ENCODE measurements around the gene TBC1D22A.

TBC1D22A gene

DNA sequence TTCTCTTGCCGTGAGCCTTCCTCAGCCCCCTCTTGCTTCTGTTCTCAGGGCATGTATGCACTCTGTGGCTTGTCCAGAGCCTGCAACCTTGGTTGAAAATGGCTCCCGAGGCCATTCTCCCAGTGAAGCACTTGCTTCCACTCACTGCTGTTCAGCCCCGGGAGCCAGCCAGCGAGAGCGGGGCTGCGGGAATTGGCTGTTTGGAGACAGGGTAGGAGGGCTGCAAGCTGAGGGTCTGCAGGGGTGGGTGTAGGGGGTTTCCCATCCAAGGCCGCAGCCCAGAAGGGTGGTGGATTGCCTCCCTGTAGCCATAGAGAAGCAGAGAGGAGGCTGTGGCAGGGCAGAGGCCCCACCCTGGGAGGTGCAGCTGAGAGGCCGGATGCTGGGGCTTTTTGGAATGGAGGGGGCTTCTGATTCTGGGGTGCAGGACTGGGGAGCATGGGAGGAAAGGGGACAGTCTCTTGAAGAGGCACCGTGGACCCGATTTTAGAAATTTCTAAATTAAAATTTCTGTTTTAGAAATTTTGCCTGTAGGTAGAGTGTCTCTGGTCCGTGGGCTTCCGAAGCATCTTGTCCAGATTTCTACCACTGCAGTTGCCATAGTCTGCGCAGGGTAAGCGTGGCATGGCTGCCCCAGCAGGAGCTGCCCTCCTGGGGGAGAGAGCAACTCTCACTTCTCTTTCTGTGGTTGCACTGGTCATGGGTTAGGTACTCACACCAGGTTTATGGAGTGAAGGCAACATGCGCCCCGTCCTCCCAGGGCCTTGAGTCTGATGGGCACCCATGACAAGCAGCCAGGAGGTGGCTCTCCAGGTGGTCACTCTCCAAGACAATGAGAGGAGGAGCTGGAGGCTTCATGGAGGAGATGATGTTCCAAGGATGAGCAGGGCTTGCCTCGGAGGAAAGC, 100.2 kb downstream of the TBC1D22A start:
- no peak for DNase-seq

DNA sequence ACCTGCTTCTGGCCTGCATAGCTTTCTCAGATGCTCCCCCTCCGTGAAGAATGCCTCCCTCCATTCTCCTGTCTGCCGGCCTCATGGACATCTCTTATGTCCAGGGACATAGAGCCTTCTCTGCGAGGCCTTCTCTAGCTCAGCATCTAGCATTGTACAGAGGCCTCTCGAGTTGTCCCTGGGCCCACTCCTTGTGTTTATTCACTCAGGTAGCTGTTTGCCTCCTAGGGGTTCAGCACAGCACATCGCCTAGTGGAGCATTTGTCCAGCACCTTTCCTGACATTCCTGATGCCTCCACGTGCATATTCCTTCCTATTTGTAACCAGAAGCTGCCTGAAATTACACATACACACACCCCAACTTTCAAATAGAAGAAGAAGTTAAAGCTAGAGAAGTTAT, 101.3 kb downstream of the TBC1D22A start:
- DNase-seq: no peak

DNA sequence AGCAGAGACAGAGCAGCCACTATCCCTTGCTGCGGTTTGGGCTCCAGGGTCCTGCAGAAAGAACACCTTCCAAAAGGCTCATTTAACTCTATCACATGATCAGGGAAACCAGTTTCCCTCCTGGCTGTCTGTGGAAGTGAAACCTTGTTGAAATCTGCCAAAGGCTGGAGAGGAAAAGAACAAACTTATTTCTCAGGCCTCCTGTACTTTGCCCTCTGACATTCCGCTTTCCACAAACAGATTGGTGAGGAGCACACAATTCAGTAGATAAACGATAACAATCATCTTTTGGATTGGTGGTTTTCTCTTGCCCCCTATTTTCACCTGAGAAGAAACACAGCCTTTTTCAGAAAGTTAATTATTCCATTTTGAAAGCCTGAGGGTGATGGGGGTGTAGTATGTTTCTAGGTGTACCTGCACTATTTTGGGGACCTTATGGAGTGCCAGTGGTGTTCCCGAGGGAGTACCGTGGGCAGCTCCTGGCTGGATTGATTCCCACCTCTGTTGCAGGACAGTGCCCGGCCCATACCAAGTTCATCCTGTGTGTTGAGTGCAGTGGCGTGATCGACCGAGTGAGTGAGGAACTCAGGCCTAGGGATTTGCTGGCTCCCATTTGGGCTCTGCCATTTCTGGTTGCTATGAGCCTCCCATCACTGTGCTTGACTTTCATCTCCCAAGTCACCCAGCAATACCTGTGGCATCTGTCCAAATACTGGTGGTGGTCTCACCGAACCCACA, 102.0 kb downstream of the TBC1D22A start:
- DNase-seq: no peak

DNA sequence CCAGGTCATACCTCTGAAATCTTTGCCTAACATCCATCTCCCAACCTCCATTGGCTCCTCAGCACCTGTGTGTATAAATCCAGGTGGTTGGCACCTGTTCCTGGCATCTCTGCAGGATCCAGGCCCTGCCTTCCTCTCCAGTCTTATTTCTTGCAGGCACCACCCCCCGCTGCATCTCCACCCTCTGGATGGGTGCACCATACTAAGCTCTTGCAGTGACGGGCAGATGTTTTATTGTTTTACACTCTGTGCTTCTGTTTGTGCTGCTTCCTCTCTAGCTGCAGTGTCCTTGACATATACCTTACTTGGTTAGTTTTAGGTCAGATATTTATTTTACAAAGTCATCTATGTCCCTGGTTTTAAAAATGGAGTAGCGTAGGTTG, 102.6 kb downstream of the TBC1D22A start:
- DNase-seq: no peak

DNA sequence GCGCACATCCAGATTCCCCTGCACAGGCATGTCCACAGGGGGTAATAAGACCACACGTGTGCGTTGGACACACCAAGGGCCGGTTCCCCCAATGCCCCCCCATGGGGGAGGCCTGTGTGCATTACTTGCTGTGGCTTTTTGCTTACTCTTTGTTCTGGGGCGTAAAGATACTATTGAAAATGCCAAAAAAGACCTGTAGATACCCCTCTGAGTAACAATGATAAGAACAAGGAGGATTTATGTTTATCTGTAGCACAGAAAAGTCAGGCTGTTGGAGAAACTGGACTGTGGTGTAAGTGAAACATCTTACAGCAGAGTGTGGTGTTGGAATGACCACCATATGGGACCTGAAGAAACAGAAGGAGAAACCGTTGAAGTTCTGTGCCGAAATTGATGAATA, 103.2 kb downstream of the TBC1D22A start:
- DNase-seq: no peak

DNA sequence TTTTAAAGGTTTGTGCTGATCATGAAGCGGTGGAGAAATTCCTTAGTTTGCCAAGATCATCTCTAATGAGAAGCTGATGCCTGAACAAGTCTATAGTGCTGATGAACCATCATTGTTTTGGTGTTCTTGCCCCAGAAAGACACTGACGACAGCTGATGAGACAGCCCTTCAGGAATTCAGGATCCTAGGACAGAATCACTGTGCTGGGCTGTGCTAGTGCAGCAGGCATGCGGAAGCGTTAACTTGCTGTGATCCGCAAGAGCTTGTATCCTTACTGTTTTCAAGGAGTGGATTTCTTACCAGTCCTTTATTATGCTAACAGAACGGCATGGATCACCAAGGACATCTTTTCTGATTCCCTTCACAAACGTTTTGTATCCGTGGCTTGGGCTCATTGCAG, 104.1 kb downstream of the TBC1D22A start:
- DNase-seq: no peak

DNA sequence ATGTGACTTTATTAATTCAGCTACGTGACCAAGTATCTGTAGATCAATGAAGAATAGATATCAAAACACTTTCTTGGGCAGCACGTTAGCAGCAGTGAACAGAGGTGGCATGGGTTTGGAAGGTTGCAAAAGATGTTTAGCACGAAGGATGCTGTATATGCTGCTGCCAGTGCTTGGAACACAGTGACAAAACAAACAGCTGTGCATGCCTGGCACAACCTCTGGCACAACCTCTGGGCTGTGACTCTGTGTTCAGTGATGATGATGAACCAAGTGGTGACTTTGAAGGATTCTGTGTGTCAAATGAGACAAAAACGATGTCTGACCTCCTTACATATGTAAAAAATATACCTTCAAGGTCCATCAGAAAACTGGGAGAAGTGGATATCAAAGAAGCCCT, 104.7 kb downstream of the TBC1D22A start:
- DNase-seq: no peak

DNA sequence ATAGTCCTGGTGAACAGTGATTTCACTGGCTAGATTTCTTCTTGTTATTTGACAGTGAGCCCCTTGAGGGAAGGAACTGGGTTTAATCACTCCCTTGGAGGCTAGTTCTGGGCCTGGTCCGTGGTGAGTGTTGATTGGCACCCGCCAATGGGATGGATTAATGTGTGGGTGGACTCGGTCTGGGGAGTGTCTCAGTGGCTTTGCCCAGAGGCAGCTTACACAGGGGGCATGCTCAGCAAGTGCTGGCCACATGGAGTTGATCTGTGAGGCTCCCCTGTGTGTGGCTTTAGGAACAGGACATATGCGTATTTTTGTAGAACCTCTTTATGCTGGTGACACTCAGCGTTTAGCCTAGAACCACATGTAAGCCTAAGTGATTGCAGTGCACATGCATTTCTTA, 106.9 kb downstream of the TBC1D22A start:
- no peak for DNase-seq

DNA sequence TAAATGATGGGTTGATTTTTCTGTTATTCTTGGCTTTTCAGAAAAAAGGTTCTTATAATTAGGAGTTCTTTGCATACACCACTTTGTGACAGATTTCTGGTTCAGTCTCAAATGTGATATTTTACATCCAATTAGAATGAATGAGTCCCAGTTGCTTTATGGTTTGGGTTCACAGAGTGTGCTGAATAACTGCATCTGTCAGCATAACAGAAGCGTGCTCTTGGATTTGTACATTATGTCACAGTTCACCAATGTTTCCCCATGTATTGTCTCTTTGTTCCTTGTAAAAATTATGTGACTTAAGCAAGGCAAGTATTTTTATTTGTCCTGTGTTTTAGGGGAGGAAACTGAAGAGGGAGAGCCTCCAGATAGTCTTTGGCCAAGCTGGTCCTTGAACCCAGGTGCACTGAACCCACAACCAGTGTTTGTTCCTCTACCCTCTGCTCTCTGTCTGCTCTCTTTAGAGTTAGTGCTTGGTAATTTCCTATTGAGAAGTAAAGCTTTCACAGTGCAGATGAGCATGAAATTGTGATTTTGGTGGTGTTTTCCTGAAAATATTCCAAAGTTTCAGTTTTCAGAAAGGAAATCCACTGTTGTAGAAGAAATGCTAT, 107.5 kb downstream of the TBC1D22A start:
- DNase-seq: no peak

DNA sequence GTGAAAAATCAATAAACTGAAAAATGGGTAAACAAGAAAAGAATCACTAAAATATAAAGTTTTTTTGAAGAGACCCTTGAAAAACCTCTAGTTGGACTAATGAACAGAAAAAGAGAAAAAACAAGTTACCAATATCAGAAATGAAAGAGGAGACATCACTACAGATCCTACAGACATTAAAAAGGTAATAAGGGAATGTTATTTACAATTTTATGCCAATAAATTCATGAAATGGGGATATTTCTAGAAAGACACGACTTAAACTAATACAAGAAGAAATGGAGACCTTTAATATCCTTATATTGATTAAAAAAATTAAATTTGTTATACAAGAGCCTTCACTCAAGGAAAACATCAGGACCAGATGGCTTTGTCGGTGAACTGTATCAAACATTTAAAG, 109.4 kb downstream of the TBC1D22A start:
- no peak for DNase-seq

DNA sequence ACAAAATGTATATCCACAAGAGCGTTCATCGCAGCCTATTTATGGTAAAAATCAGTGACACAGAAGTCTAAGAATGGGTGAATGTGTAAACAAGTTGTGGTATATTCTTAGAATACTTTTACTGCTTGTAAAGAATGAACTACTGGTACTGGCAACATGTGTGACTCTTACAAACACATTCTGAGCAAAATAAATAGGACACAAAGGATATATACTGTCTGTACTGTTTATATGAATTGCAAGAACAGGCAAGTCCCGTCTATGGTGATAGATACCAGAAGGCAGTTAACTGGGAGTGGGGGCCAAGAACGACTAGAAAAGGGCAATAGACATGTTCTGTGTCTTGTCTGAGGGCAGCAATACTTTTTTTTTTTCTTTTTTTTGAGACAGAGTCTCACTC, 112.6 kb downstream of the TBC1D22A start:
- DNase-seq: no peak

DNA sequence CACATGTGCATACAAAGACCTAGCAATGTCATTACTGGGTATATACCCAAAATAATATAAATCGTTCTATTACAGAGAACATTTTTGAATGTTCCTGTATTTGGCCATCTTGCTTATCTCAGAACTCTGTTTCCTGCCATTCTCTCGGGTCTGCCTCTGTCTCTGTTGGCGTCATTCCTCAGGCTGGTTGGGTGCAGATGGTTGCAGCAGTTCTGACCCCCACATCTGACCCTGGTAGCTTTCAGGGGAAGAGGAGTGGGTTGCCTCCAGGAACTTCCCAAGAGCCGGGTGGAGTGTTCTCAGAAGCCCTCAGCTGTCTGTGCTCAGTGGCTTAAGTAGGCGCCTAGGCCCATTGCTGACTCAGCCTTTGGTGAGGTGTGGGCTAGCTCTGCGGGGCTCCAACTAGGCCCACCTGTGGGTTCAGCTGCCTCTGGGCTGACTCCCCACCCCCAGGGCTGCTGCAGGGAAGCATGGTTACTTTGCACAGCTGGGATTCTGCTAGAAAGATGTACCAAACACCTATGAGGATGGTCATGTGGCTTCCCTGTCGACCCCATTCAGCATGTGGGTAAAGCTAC, 114.0 kb downstream of the TBC1D22A start:
- no peak for DNase-seq

DNA sequence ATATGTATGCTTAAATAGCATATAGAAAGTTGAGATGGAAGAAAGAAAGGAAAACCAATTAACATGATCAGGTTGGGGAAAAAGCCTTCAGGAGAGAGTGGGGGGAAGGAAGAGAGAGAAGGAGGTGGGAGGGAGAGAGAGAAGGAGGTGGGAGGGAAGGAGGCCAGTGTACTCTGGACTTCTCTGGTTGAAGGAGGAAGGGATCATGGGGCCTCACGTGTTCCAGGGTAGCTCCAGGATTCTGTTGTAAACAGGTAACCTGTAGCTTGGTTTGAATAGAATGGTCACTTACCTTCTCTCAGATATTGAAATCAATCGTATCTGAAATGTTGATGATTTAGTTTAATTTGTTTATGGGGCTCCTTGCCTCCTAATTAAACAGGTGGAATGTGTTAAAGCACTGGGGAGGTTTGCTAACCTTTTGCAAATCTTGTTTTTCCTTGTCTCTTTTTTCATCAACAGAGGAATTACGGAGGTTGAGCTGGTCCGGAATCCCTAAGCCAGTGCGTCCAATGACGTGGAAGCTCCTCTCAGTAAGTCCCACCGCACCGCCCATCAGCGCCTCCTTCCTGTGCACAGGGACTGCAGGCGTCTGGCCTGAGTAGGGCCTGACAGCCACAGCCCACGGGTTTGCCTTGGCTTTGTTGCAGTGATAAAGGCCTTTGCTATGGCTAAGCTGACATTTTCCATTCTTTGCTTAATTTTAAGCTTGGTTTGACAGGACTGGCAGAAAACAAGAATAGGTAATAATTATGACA, 115.9 kb downstream of the TBC1D22A start:
- no peak for DNase-seq

DNA sequence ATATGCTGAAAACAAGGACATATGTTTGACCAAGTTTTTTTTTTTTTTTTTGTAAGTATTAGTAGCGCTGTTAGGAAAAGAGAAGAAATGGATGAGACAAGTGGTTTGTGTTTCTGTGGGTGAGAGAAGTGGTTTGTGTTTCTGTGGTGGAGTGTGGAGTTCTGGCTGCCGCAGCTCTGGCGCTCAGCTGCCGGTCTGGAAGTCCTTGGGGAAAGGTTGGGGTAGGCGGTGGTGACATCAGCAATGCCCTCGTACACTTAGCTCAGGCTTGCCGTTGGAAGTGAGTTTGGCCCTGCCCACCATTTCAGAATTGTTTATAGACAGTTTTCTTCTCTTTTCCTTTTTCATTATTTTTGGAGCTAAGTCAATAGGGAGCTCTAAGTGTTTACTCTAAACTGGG, 116.6 kb downstream of the TBC1D22A start:
- no peak for DNase-seq

DNA sequence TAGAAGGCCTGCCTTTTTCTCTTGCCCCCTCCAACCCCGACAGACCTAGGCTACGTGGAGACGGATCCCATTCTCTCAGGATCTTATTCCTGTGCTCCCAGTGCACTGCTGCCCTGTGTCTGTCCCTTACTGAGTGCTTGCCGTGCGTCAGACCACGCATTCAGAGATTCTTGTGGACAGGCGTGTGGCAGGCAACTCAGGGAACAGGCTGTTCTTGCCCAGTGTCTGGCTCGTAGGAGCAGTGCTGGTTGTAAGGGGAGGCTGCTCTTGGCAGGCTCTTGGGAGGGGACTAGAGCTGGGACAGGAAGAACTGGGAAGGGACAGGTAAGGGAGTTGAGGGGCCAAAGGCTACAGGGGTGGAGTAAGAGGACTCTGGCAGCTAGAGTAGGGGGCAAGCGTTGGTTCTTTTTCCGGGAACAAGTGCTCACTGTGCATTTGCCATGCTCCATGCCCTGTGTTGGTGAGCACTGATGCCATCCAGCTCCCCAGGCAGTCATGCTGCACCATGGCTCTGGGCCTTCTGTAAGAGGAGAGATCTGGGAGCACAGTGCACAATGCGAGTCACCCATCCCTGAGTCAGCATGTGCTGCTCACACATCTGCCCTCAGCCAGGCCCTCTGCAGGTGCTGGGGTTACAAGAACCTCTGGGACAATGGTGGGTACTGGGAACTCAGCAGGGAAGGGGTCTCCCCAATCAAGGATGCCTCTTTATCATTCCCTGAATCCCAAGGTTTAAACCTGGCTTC, 119.1 kb downstream of the TBC1D22A start:
- no peak for DNase-seq

DNA sequence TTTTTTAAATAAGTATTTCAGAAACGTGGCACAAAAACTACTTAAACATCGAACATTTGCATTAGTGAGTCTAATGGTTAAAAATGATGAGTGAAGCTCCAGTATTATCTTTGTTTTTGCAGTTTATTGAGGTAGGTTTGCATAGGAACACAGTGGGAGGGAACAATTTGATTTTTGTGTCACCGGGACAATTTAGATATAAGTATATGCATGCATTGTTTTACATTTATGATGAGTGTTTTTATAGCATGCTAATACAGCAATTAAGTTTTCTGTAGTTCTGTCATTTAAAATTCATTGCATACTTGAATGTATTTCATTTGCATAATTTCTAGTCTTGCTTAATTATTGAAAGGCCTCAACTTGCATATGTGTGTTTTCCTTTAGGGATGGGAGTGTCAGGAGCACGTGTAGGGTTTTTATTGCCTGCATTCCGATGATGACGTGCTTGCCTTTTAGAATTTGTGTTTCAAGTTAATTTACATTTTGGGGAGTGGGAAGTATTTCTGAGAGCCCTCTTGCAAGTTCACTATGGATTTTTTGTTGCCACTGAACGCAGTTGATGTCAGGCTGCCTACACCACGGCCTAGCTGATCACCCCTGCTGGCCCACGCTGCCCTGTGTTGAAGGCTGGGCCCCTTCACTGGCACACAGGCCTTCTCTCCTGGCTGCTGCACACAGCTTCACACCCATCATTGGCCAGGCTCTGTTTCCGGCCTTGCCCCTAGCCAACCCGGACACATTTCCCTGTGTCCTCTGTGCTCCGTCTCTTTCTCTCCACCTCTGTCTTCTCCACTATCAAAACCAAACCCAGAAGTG, 120.9 kb downstream of the TBC1D22A start:
- no peak for DNase-seq

DNA sequence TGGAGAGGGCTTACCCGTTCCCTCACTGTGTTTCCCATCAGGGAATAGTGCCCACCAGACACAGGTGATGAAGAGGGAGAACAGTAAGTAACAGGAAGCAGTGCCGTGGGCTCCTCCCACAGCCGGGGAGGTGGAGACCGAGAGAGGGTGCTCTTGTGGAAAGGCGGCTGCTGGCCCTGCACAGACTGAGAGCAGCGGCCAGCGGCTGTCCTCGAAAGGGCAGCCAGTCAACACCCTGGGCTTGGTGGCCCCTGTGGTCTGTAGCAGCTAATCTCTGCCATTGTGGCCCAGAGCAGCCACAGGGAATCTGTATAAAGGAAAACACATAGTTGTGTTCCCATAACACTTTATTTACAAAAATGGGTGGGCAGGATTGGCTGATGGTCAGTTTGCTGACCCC, 121.9 kb downstream of the TBC1D22A start:
- no peak for DNase-seq

DNA sequence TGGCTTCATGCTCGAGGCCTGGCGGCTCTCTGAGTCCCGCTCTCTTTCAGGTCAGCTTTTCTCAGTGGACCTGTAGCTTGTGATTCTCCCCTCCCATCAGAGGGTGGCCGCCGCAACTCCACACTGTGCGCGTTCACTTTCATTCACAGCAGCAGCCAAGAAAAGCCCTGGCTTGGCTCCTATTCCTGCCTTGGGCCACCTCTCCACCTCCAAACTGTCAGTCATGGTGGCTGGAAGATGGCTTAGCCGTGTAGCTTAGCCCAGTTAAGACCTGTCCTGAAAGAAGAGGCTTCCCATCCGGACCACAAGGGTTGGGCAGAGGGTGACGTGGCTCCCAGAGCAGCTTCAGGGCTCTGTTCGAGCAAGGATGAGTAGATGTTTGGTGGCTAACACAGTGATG, 125.5 kb downstream of the TBC1D22A start:
- DNase-seq: no peak

DNA sequence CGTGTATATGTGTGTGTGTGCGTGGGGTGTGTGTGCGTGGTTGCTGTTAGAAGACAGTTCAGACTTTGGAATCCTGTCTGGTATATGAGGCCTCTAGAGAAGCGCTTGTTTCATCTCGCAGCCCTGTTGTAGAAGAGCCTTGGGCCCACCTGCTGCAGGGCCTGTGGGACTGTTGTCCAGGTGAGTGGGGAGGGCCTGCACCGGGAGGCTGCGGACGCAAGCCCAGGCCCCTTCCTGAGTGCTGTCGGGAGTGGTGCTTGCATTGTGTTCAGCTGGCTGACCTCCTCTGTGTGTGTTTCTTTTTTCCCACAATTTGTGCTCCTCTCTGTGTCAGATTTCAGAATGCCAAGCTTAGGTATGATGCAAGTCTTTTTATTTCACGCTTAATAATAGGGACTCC, 128.4 kb downstream of the TBC1D22A start:
- no peak for DNase-seq

DNA sequence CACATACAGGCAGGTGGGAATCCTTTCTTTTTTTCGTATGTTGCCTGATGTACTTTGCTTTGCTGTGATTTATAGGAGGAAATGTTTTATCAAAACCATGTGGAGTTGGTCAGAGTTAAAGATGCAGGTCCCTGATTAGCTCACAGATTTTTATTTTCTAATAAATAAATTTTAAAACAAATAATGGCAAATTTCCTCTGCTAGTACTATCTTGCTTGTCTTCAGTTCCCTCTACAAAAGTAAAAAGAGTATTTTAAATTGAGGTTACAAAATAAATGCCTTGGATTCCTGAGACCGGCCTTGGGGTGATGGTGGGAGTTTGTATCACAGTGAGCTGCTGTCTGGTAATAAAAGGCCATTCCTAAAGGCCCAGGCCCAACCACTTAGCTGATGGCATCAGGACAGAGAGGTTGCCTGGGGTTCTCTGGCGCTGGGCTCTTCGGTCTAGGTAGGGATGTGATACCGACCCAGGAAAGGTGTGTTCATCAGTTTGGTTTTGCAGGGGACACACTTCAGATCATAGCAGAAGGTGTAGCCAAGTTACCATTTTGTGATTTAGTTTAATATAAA, 129.0 kb downstream of the TBC1D22A start:
- no peak for DNase-seq

DNA sequence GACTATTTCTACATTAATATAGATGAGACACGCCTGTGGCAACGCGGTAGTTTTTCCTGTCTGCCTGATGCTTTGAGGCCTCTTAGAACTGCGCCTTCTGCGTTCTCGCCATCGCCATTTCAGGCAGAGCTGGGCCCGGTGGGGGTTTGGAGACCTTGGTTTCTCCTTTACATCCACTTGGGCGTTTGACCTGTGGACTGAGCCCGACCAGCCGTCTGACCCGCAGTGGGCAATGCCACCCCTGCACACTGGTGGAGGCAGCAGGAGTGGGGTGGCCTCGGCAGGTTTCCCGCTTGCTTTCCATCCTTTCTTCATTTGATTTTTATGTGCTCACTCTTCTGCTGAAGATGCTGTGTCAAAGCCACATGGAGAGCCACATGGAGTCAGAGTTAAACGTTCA, 130.4 kb downstream of the TBC1D22A start:
- DNase-seq: no peak

All from NCI-H226 (cell line).